ENCODE results near the gene PMVK. TPM values are rescaled to one million over a fixed set of nuclear protein-coding genes. Genes with fewer than 3 reads are reported as not detected.

The PMVK gene
- total and polyA plus RNA-seq, 2 of the 8 experiments (the other 6 are each of a cell fraction or from before 2014, with no cell fraction given): 23.8 to 26.5 TPM

- POLR2A ChIA-PET (ENCODE audit: partially characterized antibody): interaction anchor here (0.5 to 2.6 kb wide), 34 partner anchors 10 to 461 kb away, joined by 3 to 22 read pairs (median 4); partner anchors contain the start of genes ADAM15, ADAR, FLAD1 and LENEP
- H3K4me3 ChIP-seq (ENCODE audit: extremely low read depth in 1 of 4, insufficient read depth in 2 of 4, low read depth in 3 of 4, low read length in 4 of 4): peak overlapping the region; percentile 71 to 87 (median 72)
- TF ChIP-seq SIRT6 (IDR thresholded peaks at IDR 0.05; ENCODE audit: low read length) (no peak), SUZ12 (IDR thresholded peaks at IDR 0.05; ENCODE audit: low read length) (no peak), SIN3A (conservative IDR thresholded peaks at IDR 0.05 in 1 of 2, IDR thresholded peaks at IDR 0.05 in 1 of 2; ENCODE audit: low read depth in 1 of 2, low read length in 2 of 2) (peak in 1 of 2 experiments; percentile 43; a peak in 2 of 4 replicates), CHD2 (IDR thresholded peaks at IDR 0.05; ENCODE audit: low read length) (no peak; the same call in 1 of the 2 replicates), RAD21 (IDR thresholded peaks at IDR 0.05 in 1 of 2, conservative IDR thresholded peaks at IDR 0.05 in 1 of 2; ENCODE audit: low read depth in 2 of 2, low read length in 2 of 2) (no peak), GABPA (IDR thresholded peaks at IDR 0.05; ENCODE audit: borderline replicate concordance, insufficient read depth, low read length) (no peak), EP300 (IDR thresholded peaks at IDR 0.05; ENCODE audit: borderline replicate concordance in 1 of 2, low read depth in 2 of 2, low read length in 2 of 2) (peak in 1 of 2 experiments; percentile 98; a peak in 2 of 3 replicates)
- TF ChIP-seq, protein P1, sequence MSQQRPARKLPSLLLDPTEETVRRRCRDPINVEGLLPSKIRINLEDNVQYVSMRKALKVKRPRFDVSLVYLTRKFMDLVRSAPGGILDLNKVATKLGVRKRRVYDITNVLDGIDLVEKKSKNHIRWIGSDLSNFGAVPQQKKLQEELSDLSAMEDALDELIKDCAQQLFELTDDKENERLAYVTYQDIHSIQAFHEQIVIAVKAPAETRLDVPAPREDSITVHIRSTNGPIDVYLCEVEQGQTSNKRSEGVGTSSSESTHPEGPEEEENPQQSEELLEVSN (IDR thresholded peaks at IDR 0.05): no peak
Observed at GRCh38 chr1:154937085-154937987, 817 bp upstream of the PMVK start.

More at GRCh38 chr1:154937085-154937987, 817 bp upstream of the PMVK start:
- Histone ChIP-seq H3K79me1 (ENCODE audit: low read depth, low read length) (no peaks in the 10 kb centered on the region; the same call in 1 of the 2 replicates), H3K36me3 (ENCODE audit: control insufficient read depth in 2 of 4, insufficient read depth in 4 of 4, low read length in 3 of 4) (no peaks in the 10 kb centered on the region), H4K91ac (replicated peaks; ENCODE audit: insufficient read length, low read length) (no peak overlapping the region), H3K79me2 (ENCODE audit: control insufficient read depth in 1 of 2, insufficient read depth in 2 of 2, low read length in 2 of 2) (no peaks in the 10 kb centered on the region), H3K27me3 (replicated peaks in 1 of 4; ENCODE audit: control insufficient read depth in 3 of 4, extremely low read depth in 1 of 4, insufficient read depth in 3 of 4, low read length in 3 of 4) (no peaks in the 10 kb centered on the region), H3K18ac (ENCODE audit: extremely low read depth, low read length) (peak overlapping the region; percentile 79), H3K27ac (ENCODE audit: low read depth, low read length) (peak overlapping the region; percentile 99), H4K5ac (ENCODE audit: insufficient read length, low read depth, low read length) (no peak overlapping the region), H2BK5ac (ENCODE audit: low read depth, low read length) (peak overlapping the region; percentile 100), H3K4me2 (ENCODE audit: insufficient read depth in 1 of 2, low read depth in 2 of 2, low read length in 2 of 2) (peak overlapping the region; percentile 79 to 94), H2BK120ac (replicated peaks; ENCODE audit: low read depth, low read length) (no peak overlapping the region), H3K4me1 (replicated peaks in 1 of 4; ENCODE audit: control insufficient read depth in 3 of 4, insufficient read depth in 4 of 4, low read length in 3 of 4) (peaks cover 4 to 9% (median 7%) of the 10 kb centered on the region in 4 experiments; a peak in 6 of 7 replicates), H3K9me3 (ENCODE audit: insufficient read depth in 2 of 2, low read depth in 1 of 2, low read length in 1 of 2) (no peaks in the 10 kb centered on the region), H3K14ac (ENCODE audit: insufficient read length) (no peak overlapping the region), H4K8ac (ENCODE audit: extremely low read depth, insufficient read depth, low read length) (peak overlapping the region; percentile 53; the same call in 1 of the 2 replicates), H3K23me2 (ENCODE audit: low read depth, low read length) (peaks cover 12% of the 10 kb centered on the region), H2AFZ (ENCODE audit: low read length) (peak overlapping the region; percentile 96), H2AK5ac (ENCODE audit: low read depth, low read length) (no peak overlapping the region), H3K9ac (replicated peaks in 1 of 4; ENCODE audit: extremely low read depth in 1 of 4, low read depth in 3 of 4, low read length in 3 of 4) (peak overlapping the region; percentile 63 to 99 (median 99)), H2BK15ac (ENCODE audit: low read length) (0 out of 2 replicates have a peak overlapping the region, but pooled peaks have one; percentile 22), H3K56ac (replicated peaks; ENCODE audit: insufficient read length, low read depth, low read length) (no peak overlapping the region), H2BK12ac (ENCODE audit: low read depth, low read length) (peak overlapping the region; percentile 98; the same call in 1 of the 2 replicates), H3K4ac (replicated peaks; ENCODE audit: insufficient read length, low read depth, low read length) (no peak overlapping the region), H3K23ac (ENCODE audit: insufficient read length) (no peak overlapping the region), H4K20me1 (replicated peaks in 1 of 2; ENCODE audit: control insufficient read depth in 1 of 2, insufficient read depth in 2 of 2, low read length in 2 of 2) (no peaks in the 10 kb centered on the region), H2BK20ac (ENCODE audit: low read length) (no peak overlapping the region)
- FAIRE-seq (no peak), DNase-seq (ENCODE audit: low read depth in 1 of 2, low spot score in 2 of 2) (peak in 1 of 2 experiments; percentile 89)
- WGBS, 2 experiments (ENCODE audit: extremely low coverage in 1 of 2, insufficient coverage in 1 of 2, insufficient read length in 1 of 2, insufficient replicate concordance in 2 of 2, low coverage in 1 of 2, low lambda C conversion rate in 2 of 2, missing lambda C conversion rate in 1 of 2): 4% methylated on average over 36 of the region's 36 CpGs; no CpG with 5 or more reads in 1 of the 2 experiments
- CTCF ChIA-PET (ENCODE audit: partially characterized antibody): interaction anchor here (1.2 to 2.5 kb wide), 6 partner anchors 19 to 275 kb away, joined by 3 to 6 read pairs (median 4); partner anchors contain the start of gene PBXIP1

Data from H1 (cell line).